DOHH2 (cell line): ENCODE measurements around the gene DMXL1.

Experiments used
- H3F3A ChIP-seq: fragments of 200-600 bp; sonication (generic), shearing (Covaris generic); 2 replicates; pipeline ENCODE4 v1.6.0; 2016; ENCODE audit warnings: antibody characterized with exemption, mild to moderate bottlenecking; ENCODE audit not compliant: control insufficient read depth, insufficient read depth
- H3K27ac ChIP-seq: fragments of 200-600 bp; sonication (generic); 2 replicates; pipeline ENCODE4 v1.5.1; 2014; ENCODE audit warnings: low read depth, mild to moderate bottlenecking, low read length, moderate library complexity
- H3K27me3 ChIP-seq: fragments of 200-600 bp; sonication (generic); 2 replicates; pipeline ENCODE4 v1.6.1; 2014; ENCODE audit warnings: mild to moderate bottlenecking, low read length, mixed read lengths; ENCODE audit not compliant: control insufficient read depth
- H3K36me3 ChIP-seq: fragments of 200-600 bp; sonication (generic); 2 replicates; pipeline ENCODE4 v1.6.1; 2014; ENCODE audit warnings: mild to moderate bottlenecking, low read length, moderate library complexity, mixed read lengths; ENCODE audit not compliant: control insufficient read depth
- H3K4me1 ChIP-seq: fragments of 200-600 bp; sonication (generic); 2 replicates; pipeline ENCODE4 v1.6.1; 2014; ENCODE audit warnings: mild to moderate bottlenecking, low read length, mixed read lengths; ENCODE audit not compliant: control insufficient read depth
- H3K4me2 ChIP-seq: fragments of 200-600 bp; sonication (generic); 2 replicates; pipeline ENCODE4 v1.6.0; 2014; ENCODE audit warnings: mild to moderate bottlenecking, low read length, moderate library complexity
- H3K4me3 ChIP-seq: fragments of 200-600 bp; sonication (generic); 2 replicates; pipeline ENCODE4 v1.5.1; 2014; ENCODE audit warnings: mild to moderate bottlenecking, low read length, mixed read lengths
- H3K79me2 ChIP-seq: fragments of 200-600 bp; sonication (generic); 2 replicates; pipeline ENCODE4 v1.6.1; 2014; ENCODE audit warnings: mild to moderate bottlenecking, low read length, mixed read lengths; ENCODE audit not compliant: control insufficient read depth
- H3K9me2 ChIP-seq: fragments of 200-600 bp; sonication (generic); replicated peaks from 2 replicates; pipeline ENCODE4 v1.6.1; 2014; ENCODE audit warnings: mild to moderate bottlenecking, low read length, mixed read lengths; ENCODE audit not compliant: control insufficient read depth
- H3K9me3 ChIP-seq: fragments of 200-600 bp; sonication (generic); 2 replicates; pipeline ENCODE4 v1.6.1; 2014; ENCODE audit warnings: antibody characterized with exemption, low read length, mixed read lengths; ENCODE audit not compliant: control insufficient read depth, insufficient read depth
- H4K20me1 ChIP-seq: fragments of 200-600 bp; sonication (generic); 2 replicates; pipeline ENCODE4 v1.6.0; 2014; ENCODE audit warnings: low read depth, mild to moderate bottlenecking, antibody characterized with exemption, low read length, moderate library complexity; ENCODE audit not compliant: control insufficient read depth, insufficient read depth
- CTCF ChIP-seq: fragments of 200-600 bp; sonication (generic); IDR thresholded peaks from one replicate; pipeline ENCODE4 v1.5.1; 2014; ENCODE audit warnings: antibody characterized with exemption, mild to moderate bottlenecking, low read depth, low read length; ENCODE audit not compliant: poor library complexity, severe bottlenecking
- EZH2phosphoT487 ChIP-seq: fragments of 200-600 bp; sonication (generic); IDR thresholded peaks from 2 replicates; pipeline ENCODE4 v1.6.1; 2017; ENCODE audit warnings: borderline replicate concordance, mild to moderate bottlenecking, antibody characterized with exemption, low read length, moderate library complexity, mixed read lengths

DMXL1 gene

GRCh38 chr5:119250946-119251901 is 180.3 kb downstream of the DMXL1 start:
- peaks cover 2% of the 10 kb centered on the region; the same call in 1 of the 2 replicates for H3F3A ChIP-seq
- no peak for TF ChIP-seq EZH2phosphoT487
- no peak for TF ChIP-seq CTCF
- no peaks in the 10 kb centered on the region for H3K79me2 ChIP-seq
- H3K4me3 ChIP-seq: no peak overlapping the region
- H3K36me3 ChIP-seq: no peaks in the 10 kb centered on the region; the same call in 1 of the 2 replicates
- H3K27me3 ChIP-seq: no peaks in the 10 kb centered on the region
- no peak overlapping the region for H3K4me2 ChIP-seq
- H3K4me1 ChIP-seq: no peaks in the 10 kb centered on the region
- no peaks in the 10 kb centered on the region for H4K20me1 ChIP-seq
- H3K9me2 ChIP-seq: no peaks in the 10 kb centered on the region
- no peak overlapping the region for H3K27ac ChIP-seq
- no peaks in the 10 kb centered on the region; the same call in 1 of the 2 replicates for H3K9me3 ChIP-seq

- Histone ChIP-seq H4K20me1 (no peaks in the 10 kb centered on the region), H3K4me2 (no peak overlapping the region), H3F3A (peaks cover 2% of the 10 kb centered on the region; the same call in 1 of the 2 replicates), H3K79me2 (no peaks in the 10 kb centered on the region), H3K9me3 (peaks cover 4% of the 10 kb centered on the region; the same call in 1 of the 2 replicates), H3K4me3 (no peak overlapping the region), H3K27me3 (no peaks in the 10 kb centered on the region), H3K27ac (no peak overlapping the region), H3K4me1 (no peaks in the 10 kb centered on the region), H3K9me2 (no peaks in the 10 kb centered on the region), H3K36me3 (no peaks in the 10 kb centered on the region)
- no peak for TF ChIP-seq EZH2phosphoT487
- TF ChIP-seq CTCF: peak; percentile 68
Measured at GRCh38 chr5:119255571-119256356, 184.9 kb downstream of the DMXL1 start.

- no peaks in the 10 kb centered on the region for H3K27me3 ChIP-seq
- H3K9me3 ChIP-seq: peaks cover 4% of the 10 kb centered on the region; the same call in 1 of the 2 replicates
- H3K4me3 ChIP-seq: no peak overlapping the region
- no peaks in the 10 kb centered on the region for H4K20me1 ChIP-seq
- no peaks in the 10 kb centered on the region for H3K9me2 ChIP-seq
- H3K36me3 ChIP-seq: no peaks in the 10 kb centered on the region
- H3K79me2 ChIP-seq: no peaks in the 10 kb centered on the region
- TF ChIP-seq EZH2phosphoT487: no peak
- TF ChIP-seq CTCF: no peak
- H3F3A ChIP-seq: no peaks in the 10 kb centered on the region
- H3K4me2 ChIP-seq: no peak overlapping the region
- H3K4me1 ChIP-seq: no peaks in the 10 kb centered on the region
- H3K27ac ChIP-seq: no peak overlapping the region
Measured at GRCh38 chr5:119257613-119258012, 186.7 kb downstream of the DMXL1 start.
